ENCODE results near the gene PEX11B. TPM values are rescaled to one million over a fixed set of nuclear protein-coding genes. Genes with fewer than 3 reads are reported as not detected.

Gene PEX11B
- total RNA-seq (2022; extraction: Qiagen RNA extraction; ENCODE audit: low read depth): 29.3 to 37.4 TPM (median 33.8 TPM) in 5 replicates

GRCh38 chr1:145918144-145918991 lies at the start of gene PEX11B:
Gene PEX11B, minus strand, starts transcription at chr1:145918717. Its CDS starts 29 bp downstream, at chr1:145918688.

GRCh38 chr1:145964328-145965118 lies 46.0 kb upstream of the PEX11B start, which contains the start of the genes ANKRD34A and POLR3GL:
Gene ANKRD34A, minus strand, starts transcription at chr1:145964575. Its CDS starts 2,816 bp downstream, at chr1:145961759.
Gene POLR3GL, plus strand, starts transcription at chr1:145964690. Its CDS starts 10,176 bp downstream, at chr1:145974866.

GRCh38 chr1:145957443-145958319 lies 39.2 kb upstream of the PEX11B start, which contains the start of gene LIX1L:
Gene LIX1L, minus strand, starts transcription at chr1:145958017. Its CDS starts 90 bp downstream, at chr1:145957927.

GRCh38 chr1:145927063-145927886 lies 8.8 kb upstream of the PEX11B start, which contains the start of gene RBM8A:
Gene RBM8A, minus strand, starts transcription at chr1:145927484. Its CDS starts 58 bp downstream, at chr1:145927426.

GRCh38 chr1:145885738-145886287 lies 32.7 kb downstream of the PEX11B start, which contains the start of gene ANKRD35:
Gene ANKRD35, minus strand, starts transcription at chr1:145885866. Its CDS starts 108 bp downstream, at chr1:145885758.

Other genes starting within 250 kb of the PEX11B start
- gene PDZK1, start 211.3 kb downstream of the PEX11B start, total RNA-seq (2022; extraction: Qiagen RNA extraction; ENCODE audit: low read depth): 0.79 to 1.5 TPM (median 1.0 TPM) in 5 replicates
- not detected in 5 replicates for gene CD160, start 199.2 kb downstream of the PEX11B start, total RNA-seq (2022; extraction: Qiagen RNA extraction; ENCODE audit: low read depth)
- gene RNF115, start 94.6 kb downstream of the PEX11B start, total RNA-seq (2022; extraction: Qiagen RNA extraction; ENCODE audit: low read depth): 11.4 to 14.3 TPM (median 13.6 TPM) in 5 replicates
- 37.1 to 40.4 TPM (median 38.6 TPM) in 5 replicates for gene POLR3C, start 94.5 kb downstream of the PEX11B start, total RNA-seq (2022; extraction: Qiagen RNA extraction; ENCODE audit: low read depth)
- 5.6 to 8.0 TPM (median 5.7 TPM) in 5 replicates for gene NUDT17, start 73.1 kb downstream of the PEX11B start, total RNA-seq (2022; extraction: Qiagen RNA extraction; ENCODE audit: low read depth)
- 36.5 to 42.8 TPM (median 39.7 TPM) in 5 replicates for gene PIAS3, start 59.6 kb downstream of the PEX11B start, total RNA-seq (2022; extraction: Qiagen RNA extraction; ENCODE audit: low read depth)
- gene ANKRD35, start 32.9 kb downstream of the PEX11B start, total RNA-seq (2022; extraction: Qiagen RNA extraction; ENCODE audit: low read depth): 0.06 to 0.09 TPM in 2 of 5 replicates, not detected in the others
- 0.58 to 1.6 TPM (median 1.3 TPM) in 5 replicates for gene ITGA10, start 8.7 kb downstream of the PEX11B start, total RNA-seq (2022; extraction: Qiagen RNA extraction; ENCODE audit: low read depth)
- 213 to 244 TPM (median 222 TPM) in 5 replicates for gene RBM8A, start 8.8 kb upstream of the PEX11B start, total RNA-seq (2022; extraction: Qiagen RNA extraction; ENCODE audit: low read depth)
- 9.0 to 11.6 TPM (median 11.1 TPM) in 5 replicates for gene LIX1L, start 39.3 kb upstream of the PEX11B start, total RNA-seq (2022; extraction: Qiagen RNA extraction; ENCODE audit: low read depth)
- gene ANKRD34A, start 45.9 kb upstream of the PEX11B start, total RNA-seq (2022; extraction: Qiagen RNA extraction; ENCODE audit: low read depth): 0.17 to 0.37 TPM (median 0.21 TPM) in 5 replicates
- 10.0 to 12.0 TPM (median 11.2 TPM) in 5 replicates for gene POLR3GL, start 46.0 kb upstream of the PEX11B start, total RNA-seq (2022; extraction: Qiagen RNA extraction; ENCODE audit: low read depth)
- 0.23 to 0.39 TPM (median 0.32 TPM) in 5 replicates for gene TXNIP, start 77.9 kb upstream of the PEX11B start, total RNA-seq (2022; extraction: Qiagen RNA extraction; ENCODE audit: low read depth)
- not detected in 5 replicates for gene HJV, start 103.0 kb upstream of the PEX11B start, total RNA-seq (2022; extraction: Qiagen RNA extraction; ENCODE audit: low read depth)
- 0.54 to 0.83 TPM (median 0.78 TPM) in 5 replicates for gene NBPF10, start 226.1 kb upstream of the PEX11B start, total RNA-seq (2022; extraction: Qiagen RNA extraction; ENCODE audit: low read depth)

All from A549 treated with GW870086 at 1 μM for 4 hours (cell line).